ENCODE results near the gene TERT.

TERT gene

GRCh38 chr5:1224631-1225030 lies 70.2 kb downstream of the TERT start:
- no peak for DNase-seq (ENCODE audit: low read depth)
- in situ Hi-C loops (cut with HindIII; ENCODE audit: low sequenced_read_pairs) = no loop called here
- no peak overlapping the region for H3K4me3 ChIP-seq (ENCODE audit: low read depth, low read length)
- TF ChIP-seq CTCF (IDR thresholded peaks at IDR 0.05; ENCODE audit: low read depth, low read length, missing control alignments) = no peak

DNA sequence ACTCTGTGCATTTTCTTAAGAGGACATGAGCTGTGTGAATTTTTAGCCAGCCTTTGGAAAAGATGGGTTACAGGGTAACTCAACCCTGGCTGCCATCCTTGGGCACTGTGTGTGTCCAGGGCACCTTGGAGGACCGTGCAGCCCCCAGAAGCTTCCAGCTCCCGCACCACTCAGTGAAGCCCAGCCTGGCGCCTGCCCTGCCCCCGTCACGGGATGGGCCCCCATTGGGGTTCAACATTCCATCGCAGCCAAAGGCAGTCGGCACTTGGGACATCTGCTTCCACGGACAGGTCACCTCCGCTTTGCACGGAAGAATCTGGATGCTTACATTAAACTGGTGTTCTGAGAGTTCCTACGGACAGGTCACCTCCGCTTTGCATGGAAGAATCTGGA lies 71.6 kb downstream of the TERT start:
- no peak for TF ChIP-seq CTCF (IDR thresholded peaks at IDR 0.05; ENCODE audit: low read depth, low read length, missing control alignments)
- in situ Hi-C loops (cut with HindIII; ENCODE audit: low sequenced_read_pairs) = no loop called here

GRCh38 chr5:1222621-1223277 lies 72.1 kb downstream of the TERT start:
- no peak overlapping the region for H3K4me3 ChIP-seq (ENCODE audit: low read depth, low read length)
- DNase-seq (ENCODE audit: low read depth) = no peak
- no peak for TF ChIP-seq CTCF (IDR thresholded peaks at IDR 0.05; ENCODE audit: low read depth, low read length, missing control alignments)
- in situ Hi-C loops (cut with HindIII; ENCODE audit: low sequenced_read_pairs) = no loop called here

More for the DNA sequence above, 71.6 kb downstream of the TERT start:
- H3K4me3 ChIP-seq (ENCODE audit: low read depth, low read length) = no peak overlapping the region
- DNase-seq (ENCODE audit: low read depth) = no peak

GRCh38 chr5:1222147-1222546 lies 72.7 kb downstream of the TERT start:
- DNase-seq (ENCODE audit: low read depth) = no peak

DNA sequence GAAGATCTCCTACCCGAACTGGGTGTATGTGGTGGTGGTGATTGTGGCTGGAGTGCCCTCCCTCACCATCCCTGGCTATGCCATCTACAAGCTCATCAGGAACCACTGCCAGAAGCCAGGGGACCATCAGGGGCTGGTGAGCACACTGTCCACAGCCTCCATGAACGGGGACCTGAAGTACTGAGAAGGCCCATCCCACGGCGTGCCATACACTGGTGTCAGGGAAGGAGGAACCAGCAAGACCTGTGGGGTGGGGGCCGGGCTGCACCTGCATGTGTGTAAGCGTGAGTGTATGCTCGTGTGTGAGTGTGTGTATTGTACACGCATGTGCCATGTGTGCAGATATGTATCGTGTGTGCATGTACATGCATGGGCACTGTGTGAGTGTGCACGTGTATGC lies 73.1 kb downstream of the TERT start:
- in situ Hi-C loops (cut with HindIII; ENCODE audit: low sequenced_read_pairs) = no loop called here
- H3K4me3 ChIP-seq (ENCODE audit: low read depth, low read length) = no peak overlapping the region
- no peak for DNase-seq (ENCODE audit: low read depth)
- TF ChIP-seq CTCF (IDR thresholded peaks at IDR 0.05; ENCODE audit: low read depth, low read length, missing control alignments) = no peak

More at GRCh38 chr5:1222147-1222546, 72.7 kb downstream of the TERT start:
- no peak overlapping the region for H3K4me3 ChIP-seq (ENCODE audit: low read depth, low read length)
- TF ChIP-seq CTCF (IDR thresholded peaks at IDR 0.05; ENCODE audit: low read depth, low read length, missing control alignments) = no peak
- in situ Hi-C loops (cut with HindIII; ENCODE audit: low sequenced_read_pairs) = no loop called here

DNA sequence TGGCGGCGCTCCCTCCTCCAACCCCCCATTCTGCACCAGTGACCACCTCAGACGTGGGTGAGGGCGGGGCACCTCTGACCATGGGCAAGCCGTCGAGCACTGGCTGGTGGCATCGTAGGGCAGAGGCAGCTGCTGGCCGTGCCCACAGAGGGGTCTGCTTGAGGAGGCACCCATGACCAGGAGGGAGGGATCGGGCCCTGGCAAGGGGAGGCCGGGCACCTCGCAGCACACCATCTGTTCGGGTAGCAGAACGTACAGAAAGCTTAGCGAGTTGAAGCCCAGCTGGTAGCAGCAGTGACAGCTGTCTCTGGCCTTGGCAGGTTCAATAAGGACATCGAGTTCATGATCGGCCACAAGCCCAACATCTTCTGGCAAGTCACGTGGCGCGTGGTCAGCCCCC lies 74.0 kb downstream of the TERT start:
- no peak for DNase-seq (ENCODE audit: low read depth)
- in situ Hi-C loops (cut with HindIII; ENCODE audit: low sequenced_read_pairs) = no loop called here
- H3K4me3 ChIP-seq (ENCODE audit: low read depth, low read length) = no peak overlapping the region
- TF ChIP-seq CTCF (IDR thresholded peaks at IDR 0.05; ENCODE audit: low read depth, low read length, missing control alignments) = no peak
